PC-3 (cell line): ENCODE measurements around the gene MAML3. TPM values are rescaled to one million over a fixed set of nuclear protein-coding genes. Genes with fewer than 3 reads are reported as not detected.

Experiments
- ATAC-seq: fragments of 200-7000 bp; cut with Tn5 transposase; 2 replicates; pipeline ENCODE4 v1.9.1; 2020; ENCODE audit warnings: mild to moderate bottlenecking, moderate library complexity
- BruUV-seq: library from RNA; stranded (reverse); fragments of 400-500 nt; replicated peaks from 2 replicates; lab custom pipeline; 2021; lab: Mats Ljungman, UMichigan
- CTCF ChIA-PET: fragments of 300-600 bp; sonication (Branson Sonifier 250); formaldehyde crosslinking; loops from one replicate; lab custom pipeline; 2022; ENCODE audit warnings: antibody characterized with exemption; lab: Charles Lee
- POLR2A ChIA-PET: fragments of 300-600 bp; sonication (Branson Sonifier 250); formaldehyde crosslinking; loops from one replicate; lab custom pipeline; 2022; ENCODE audit warnings: antibody characterized with exemption; ENCODE audit not compliant: unreplicated experiment; lab: Charles Lee
- DNase-seq: peaks from one replicate; pipeline ENCODE4 v3.0.0-alpha.2; 2015
- H2AFZ ChIP-seq: fragments of 300-600 bp; sonication (generic); 2 replicates; pipeline ENCODE4 v1.6.0; 2016; ENCODE audit warnings: antibody characterized with exemption, low read length
- H3F3A ChIP-seq: fragments of 300-600 bp; sonication (generic); one replicate; pipeline ENCODE4 v1.6.0; 2017; ENCODE audit warnings: antibody characterized with exemption, low read length, control low read depth, mild to moderate bottlenecking; ENCODE audit not compliant: unreplicated experiment
- H3K27ac ChIP-seq: fragments of 300-600 bp; sonication (generic); 2 replicates; pipeline ENCODE4 v1.5.1; 2016; ENCODE audit warnings: mild to moderate bottlenecking, low read length
- H3K27me3 ChIP-seq: fragments of 300-600 bp; sonication (generic); 2 replicates; pipeline ENCODE4 v1.6.1; 2016; ENCODE audit warnings: low read length, mixed read lengths
- H3K36me3 ChIP-seq: fragments of 300-600 bp; sonication (generic); 2 replicates; pipeline ENCODE4 v1.6.1; 2016; ENCODE audit warnings: low read depth, mixed run types, low read length, mixed read lengths
- H3K4me1 ChIP-seq: fragments of 300-600 bp; sonication (generic); 2 replicates; pipeline ENCODE4 v1.5.1; 2016; ENCODE audit warnings: low read length; ENCODE audit not compliant: insufficient read depth
- H3K4me2 ChIP-seq: fragments of 300-600 bp; sonication (generic); 2 replicates; pipeline ENCODE4 v1.6.0; 2016; ENCODE audit warnings: low read length
- H3K4me3 ChIP-seq: fragments of 300-600 bp; sonication (generic); 2 replicates; pipeline ENCODE4 v1.5.1; 2016; ENCODE audit warnings: mild to moderate bottlenecking, low read length, mixed read lengths
- H3K79me2 ChIP-seq: fragments of 300-600 bp; sonication (generic); 2 replicates; pipeline ENCODE4 v1.6.1; 2017; ENCODE audit warnings: low read length, mixed read lengths
- H3K9ac ChIP-seq: fragments of 300-600 bp; sonication (generic); 2 replicates; pipeline ENCODE4 v1.6.0; 2016; ENCODE audit warnings: mild to moderate bottlenecking, low read length
- H3K9me2 ChIP-seq: fragments of 300-600 bp; sonication (generic); replicated peaks from 2 replicates; pipeline ENCODE4 v1.6.1; 2016; ENCODE audit warnings: mixed run types, low read length, mixed read lengths
- H3K9me3 ChIP-seq: fragments of 300-600 bp; sonication (generic); 2 replicates; pipeline ENCODE4 v1.6.1; 2016; ENCODE audit warnings: low read length, mixed read lengths
- H4K20me1 ChIP-seq: fragments of 300-600 bp; sonication (generic); 2 replicates; pipeline ENCODE4 v1.6.1; 2016; ENCODE audit warnings: low read length, mixed read lengths
- EZH2 ChIP-seq: fragments of 300-600 bp; sonication (generic); IDR thresholded peaks from one replicate; pipeline ENCODE4 v1.6.1; 2017; ENCODE audit warnings: antibody characterized with exemption, mild to moderate bottlenecking, low read length; ENCODE audit not compliant: unreplicated experiment
- EZH2phosphoT487 ChIP-seq: fragments of 300-600 bp; sonication (generic); IDR thresholded peaks from 2 replicates; pipeline ENCODE4 v1.6.1; 2018; ENCODE audit warnings: mild to moderate bottlenecking, antibody characterized with exemption, low read length, borderline replicate concordance
- intact Hi-C: fragments of 100-400 bp; cut with micrococcal nuclease; formaldehyde crosslinking; loops from 2 replicates; pipeline ENCODE4 v1.9.0; 2023
- total RNA-seq: library from RNA; depleted of rRNA; stranded (reverse); fragments of >200 nt; gene quantifications from 2 replicates; pipeline ENCODE4 v1.2.3, GENCODE V29; 2014
- TF ChIP-seq, protein P1 (sequence below): fragments of 300-600 bp; sonication (generic); conservative IDR thresholded peaks from 2 replicates; pipeline ENCODE4 v1.5.1; 2017; ENCODE audit warnings: antibody characterized with exemption, low read depth, mild to moderate bottlenecking, low read length

MAML3 gene
- total RNA-seq, 1 experiment from 2014 or later, result 4.3 TPM

DNA sequence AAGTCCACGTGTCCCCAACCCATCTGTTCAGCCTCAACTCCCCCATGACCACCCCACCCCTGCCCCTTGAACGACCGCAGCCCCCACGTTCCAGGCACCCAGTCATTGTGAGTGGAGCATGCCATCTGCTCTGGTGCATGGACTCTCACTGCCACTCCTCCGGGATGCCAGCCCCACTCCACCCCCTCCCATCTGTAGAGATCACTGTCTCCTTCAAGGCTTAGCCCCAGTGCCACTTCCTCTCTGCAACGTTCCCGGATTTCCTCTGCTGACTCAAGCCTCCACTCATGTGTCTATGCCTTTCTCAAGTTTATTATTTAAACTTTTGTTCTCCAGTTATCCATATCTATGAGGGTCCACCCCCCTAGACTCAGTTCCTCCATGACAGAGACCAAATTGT is 54.0 kb downstream of the MAML3 start:
- peaks cover 8% of the 10 kb centered on the region; the same call in 1 of the 2 replicates for H3K79me2 ChIP-seq
- H3K27ac ChIP-seq, result peak overlapping the region; percentile 98
- no peaks in the 10 kb centered on the region for H3K27me3 ChIP-seq
- no peaks in the 10 kb centered on the region for H3K9me2 ChIP-seq
- intact Hi-C loops, result loop anchor here (1.0 to 2.0 kb wide), 4 partner anchors 31 to 153 kb away; no protein-coding TSS in a partner anchor
- no peaks in the 10 kb centered on the region for H3K36me3 ChIP-seq
- H3F3A ChIP-seq, result no peaks in the 10 kb centered on the region
- no peak for TF ChIP-seq EZH2
- TF ChIP-seq, protein P1, sequence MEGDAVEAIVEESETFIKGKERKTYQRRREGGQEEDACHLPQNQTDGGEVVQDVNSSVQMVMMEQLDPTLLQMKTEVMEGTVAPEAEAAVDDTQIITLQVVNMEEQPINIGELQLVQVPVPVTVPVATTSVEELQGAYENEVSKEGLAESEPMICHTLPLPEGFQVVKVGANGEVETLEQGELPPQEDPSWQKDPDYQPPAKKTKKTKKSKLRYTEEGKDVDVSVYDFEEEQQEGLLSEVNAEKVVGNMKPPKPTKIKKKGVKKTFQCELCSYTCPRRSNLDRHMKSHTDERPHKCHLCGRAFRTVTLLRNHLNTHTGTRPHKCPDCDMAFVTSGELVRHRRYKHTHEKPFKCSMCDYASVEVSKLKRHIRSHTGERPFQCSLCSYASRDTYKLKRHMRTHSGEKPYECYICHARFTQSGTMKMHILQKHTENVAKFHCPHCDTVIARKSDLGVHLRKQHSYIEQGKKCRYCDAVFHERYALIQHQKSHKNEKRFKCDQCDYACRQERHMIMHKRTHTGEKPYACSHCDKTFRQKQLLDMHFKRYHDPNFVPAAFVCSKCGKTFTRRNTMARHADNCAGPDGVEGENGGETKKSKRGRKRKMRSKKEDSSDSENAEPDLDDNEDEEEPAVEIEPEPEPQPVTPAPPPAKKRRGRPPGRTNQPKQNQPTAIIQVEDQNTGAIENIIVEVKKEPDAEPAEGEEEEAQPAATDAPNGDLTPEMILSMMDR, result no peak
- TF ChIP-seq EZH2phosphoT487, result no peak
- no peaks in the 10 kb centered on the region for H3K9me3 ChIP-seq
- no peaks in the 10 kb centered on the region for H4K20me1 ChIP-seq
- DNase-seq (peak; percentile 63), ATAC-seq (peak; percentile 37; the same call in 1 of the 2 replicates)
- ChIA-PET POLR2A (no interaction called here), CTCF (no interaction called here)
- peaks cover 79% of the 10 kb centered on the region for H3K4me1 ChIP-seq
- H3K9ac ChIP-seq, result peak overlapping the region; percentile 77
- 0 out of 2 replicates have a peak overlapping the region, but pooled peaks have one; percentile 21 for H2AFZ ChIP-seq
- BruUV-seq, result no TSS peak
- H3K4me2 ChIP-seq, result peak overlapping the region; percentile 85
- H3K4me3 ChIP-seq, result no peak overlapping the region

DNA sequence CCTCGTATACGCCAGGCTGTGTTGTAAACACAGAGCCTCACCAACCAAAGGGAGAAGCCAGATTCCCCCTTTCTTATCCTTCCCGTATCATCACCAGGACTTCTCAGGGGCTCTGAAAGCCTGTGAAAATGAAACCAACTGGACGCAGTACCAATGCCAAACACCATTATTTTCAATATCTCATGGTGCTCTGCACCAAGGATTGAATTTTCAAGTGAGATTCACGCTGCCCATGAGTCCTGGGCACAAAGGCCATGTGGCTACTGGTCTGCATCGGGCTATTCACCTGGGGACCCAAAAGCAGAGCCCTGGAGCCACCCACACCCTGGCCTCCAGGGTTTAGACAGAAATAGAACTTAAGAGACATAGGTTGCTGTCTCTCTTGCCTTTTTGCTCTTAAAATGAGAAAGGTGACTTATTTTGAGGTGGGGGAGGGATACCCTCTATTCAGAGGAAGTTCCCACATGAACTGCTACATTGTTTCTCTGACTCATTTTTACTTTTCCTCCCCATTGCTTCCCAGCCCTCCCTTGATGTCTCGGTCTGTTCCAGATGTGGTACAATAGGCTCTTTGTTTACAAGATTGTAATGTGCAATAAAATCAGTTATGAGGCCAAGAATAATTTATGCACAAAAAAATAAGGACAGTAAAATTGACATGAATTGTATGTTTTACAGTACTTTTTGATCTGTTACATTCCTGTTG is 55.4 kb downstream of the MAML3 start:
- DNase-seq (peak; percentile 79), ATAC-seq (peak; percentile 50)
- Histone ChIP-seq H3K36me3 (no peaks in the 10 kb centered on the region), H2AFZ (no peak overlapping the region), H3K9me3 (no peaks in the 10 kb centered on the region), H3K27me3 (no peaks in the 10 kb centered on the region), H3K9ac (peak overlapping the region; percentile 90), H3K79me2 (peaks cover 8% of the 10 kb centered on the region; the same call in 1 of the 2 replicates), H3K4me3 (peak overlapping the region; percentile 22), H3K9me2 (no peaks in the 10 kb centered on the region), H3K4me1 (peaks cover 88% of the 10 kb centered on the region), H4K20me1 (no peaks in the 10 kb centered on the region), H3K4me2 (peak overlapping the region; percentile 85), H3F3A (no peaks in the 10 kb centered on the region), H3K27ac (peak overlapping the region; percentile 98)
- intact Hi-C loops, result loop anchor here (1.0 to 2.0 kb wide), 5 partner anchors 32 to 155 kb away; no protein-coding TSS in a partner anchor
- BruUV-seq, result no TSS peak
- TF ChIP-seq, protein P1, result no peak
- TF ChIP-seq EZH2phosphoT487 (no peak), EZH2 (no peak)
- ChIA-PET CTCF (no interaction called here), POLR2A (interaction anchor here (0.6 kb wide), 1 partner anchor 543 kb away, joined by 5 read pairs; no protein-coding TSS in a partner anchor)

DNA sequence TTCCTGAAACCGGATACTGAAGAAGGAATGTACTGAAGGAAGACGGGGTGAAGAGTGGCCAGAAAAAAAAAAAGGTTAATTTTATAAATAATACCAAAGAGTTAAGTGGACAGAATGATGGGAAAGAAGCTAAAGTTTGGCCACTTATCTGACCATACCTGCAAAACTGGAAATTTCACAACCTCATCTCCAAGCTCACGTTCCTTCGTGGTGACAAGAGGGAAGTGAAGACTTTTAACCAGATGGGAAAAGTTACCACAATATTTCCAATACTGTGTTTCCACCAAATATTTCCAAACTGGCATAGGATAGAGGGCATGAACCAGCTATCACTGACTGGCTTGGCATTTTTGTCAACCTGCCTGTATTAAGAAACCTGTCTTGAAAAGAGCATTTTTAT is 56.4 kb downstream of the MAML3 start:
- H3F3A ChIP-seq, result no peaks in the 10 kb centered on the region
- H4K20me1 ChIP-seq, result no peaks in the 10 kb centered on the region
- no peaks in the 10 kb centered on the region for H3K36me3 ChIP-seq
- BruUV-seq, result no TSS peak
- H3K4me2 ChIP-seq, result peak overlapping the region; percentile 85
- ATAC-seq (no peak), DNase-seq (peak; percentile 71)
- H3K9me2 ChIP-seq, result no peaks in the 10 kb centered on the region
- H3K4me3 ChIP-seq, result 0 out of 2 replicates have a peak overlapping the region, but pooled peaks have one; percentile 31
- H3K4me1 ChIP-seq, result peaks cover 86% of the 10 kb centered on the region
- peak overlapping the region; percentile 90 for H3K9ac ChIP-seq
- peak overlapping the region; percentile 98 for H3K27ac ChIP-seq
- H3K79me2 ChIP-seq, result peaks cover 8% of the 10 kb centered on the region; the same call in 1 of the 2 replicates
- TF ChIP-seq EZH2phosphoT487 (no peak), EZH2 (no peak)
- TF ChIP-seq, protein P1, result no peak
- ChIA-PET CTCF (interaction anchor here (0.5 kb wide), 1 partner anchor 455 kb away, joined by 16 read pairs; no protein-coding TSS in a partner anchor), POLR2A (interaction anchor here (0.6 kb wide), 1 partner anchor 60 kb away, joined by 7 read pairs; no protein-coding TSS in a partner anchor)
- no peak overlapping the region for H2AFZ ChIP-seq
- H3K9me3 ChIP-seq, result no peaks in the 10 kb centered on the region
- no peaks in the 10 kb centered on the region for H3K27me3 ChIP-seq
- intact Hi-C loops, result no loop called here
